Liver (tissue), 9 donors: ENCODE results near the gene SPINK9. TPM values are rescaled to one million over a fixed set of nuclear protein-coding genes. Genes with fewer than 3 reads are reported as not detected.

Experiments
- DNase-seq: peaks from one replicate; pipeline ENCODE4 v3.0.0-alpha.2; 2017; ENCODE audit warnings: low spot score
- H3K27ac ChIP-seq, 2 donors: one replicate each; pipeline ENCODE4 v1.7.0; 2013; ENCODE audit warnings: inconsistent platforms in 2 of 2, low read length in 2 of 2, control low read depth in 1 of 2, low read depth in 1 of 2, mild to moderate bottlenecking in 1 of 2
- H3K27me3 ChIP-seq, 4 donors: one replicate each; pipeline versions ENCODE4 v1.6.1 to v1.7.0; 2013; ENCODE audit warnings: low read length in 3 of 4, inconsistent platforms in 1 of 4, mild to moderate bottlenecking in 1 of 4, moderate library complexity in 1 of 4; ENCODE audit not compliant: control insufficient read depth in 4 of 4, insufficient read depth in 4 of 4
- H3K36me3 ChIP-seq, 4 donors: one replicate each; pipeline versions ENCODE4 v1.6.1 to v1.7.0; 2013; ENCODE audit warnings: low read length in 3 of 4, mild to moderate bottlenecking in 3 of 4, low read depth in 1 of 4, moderate library complexity in 1 of 4; ENCODE audit not compliant: control insufficient read depth in 4 of 4, insufficient read depth in 3 of 4
- H3K4me1 ChIP-seq, 4 donors: one replicate each; pipeline versions ENCODE4 v1.6.1 to v1.7.0; 2013; ENCODE audit warnings: low read length in 3 of 4, mild to moderate bottlenecking in 3 of 4, moderate library complexity in 1 of 4; ENCODE audit not compliant: control insufficient read depth in 4 of 4, insufficient read depth in 4 of 4
- H3K4me3 ChIP-seq, 3 donors: one replicate each; pipeline versions ENCODE4 v1.6.1 to v1.7.0; 2013; ENCODE audit warnings: low read length in 3 of 3, control low read depth in 1 of 3, low read depth in 1 of 3, mild to moderate bottlenecking in 1 of 3
- H3K9ac ChIP-seq, 2 donors: one replicate each; pipeline ENCODE4 v1.7.0; 2013; ENCODE audit warnings: low read length in 2 of 2, mild to moderate bottlenecking in 2 of 2, moderate library complexity in 2 of 2, control low read depth in 1 of 2, low read depth in 1 of 2
- H3K9me3 ChIP-seq, 4 donors: one replicate each; pipeline versions ENCODE4 v1.6.1 to v1.7.0; 2013; ENCODE audit warnings: low read length in 3 of 4; ENCODE audit not compliant: control insufficient read depth in 4 of 4
- ATF3 ChIP-seq: IDR thresholded peaks from 2 replicates; pipeline ENCODE4 v1.6.1; 2016; ENCODE audit warnings: antibody characterized with exemption
- CTCF ChIP-seq: fragments of 150-350 bp; IDR thresholded peaks from 2 replicates; pipeline ENCODE4 v1.5.1; 2017; ENCODE audit warnings: improper control_type of control experiment, low read depth, low read length; ENCODE audit not compliant: missing input control
- EGR1 ChIP-seq, 2 donors: IDR thresholded peaks; 2 replicates each; pipeline ENCODE4 v1.6.1; 2016 to 2018; ENCODE audit warnings: antibody characterized with exemption in 2 of 2, low read depth in 2 of 2
- FOXA1 ChIP-seq: IDR thresholded peaks from 2 replicates; pipeline ENCODE4 v1.6.1; 2016; ENCODE audit warnings: antibody characterized with exemption
- FOXA2 ChIP-seq: IDR thresholded peaks from 2 replicates; pipeline ENCODE4 v1.6.1; 2016; ENCODE audit warnings: antibody characterized with exemption
- GABPA ChIP-seq, 2 donors: IDR thresholded peaks in 1 of 2; conservative IDR thresholded peaks in 1 of 2; 2 replicates each; pipeline ENCODE4 v1.6.1; 2016; ENCODE audit warnings: antibody characterized with exemption in 2 of 2, mild to moderate bottlenecking in 1 of 2, moderate library complexity in 1 of 2
- HNF4A ChIP-seq, 2 donors: conservative IDR thresholded peaks; 2 replicates each; pipeline ENCODE4 v1.6.1; 2016; ENCODE audit warnings: antibody characterized with exemption in 2 of 2, mild to moderate bottlenecking in 2 of 2
- HNF4G ChIP-seq: IDR thresholded peaks from 2 replicates; pipeline ENCODE4 v1.6.1; 2016; ENCODE audit warnings: antibody characterized with exemption
- JUND ChIP-seq, 2 donors: IDR thresholded peaks; 2 replicates each; pipeline ENCODE4 v1.6.1; 2016; ENCODE audit warnings: antibody characterized with exemption in 2 of 2
- MAX ChIP-seq: IDR thresholded peaks from 2 replicates; pipeline ENCODE4 v1.6.1; 2016; ENCODE audit warnings: antibody characterized with exemption
- NR2F2 ChIP-seq: IDR thresholded peaks from 2 replicates; pipeline ENCODE4 v1.6.1; 2016; ENCODE audit warnings: antibody characterized with exemption
- RAD21 ChIP-seq, 2 donors: IDR thresholded peaks; 2 replicates each; pipeline ENCODE4 v1.6.1; 2016; ENCODE audit warnings: antibody characterized with exemption in 2 of 2, mild to moderate bottlenecking in 2 of 2
- REST ChIP-seq: IDR thresholded peaks from 2 replicates; pipeline ENCODE4 v1.6.1; 2016; ENCODE audit warnings: antibody characterized with exemption, mild to moderate bottlenecking
- RXRA ChIP-seq, 2 donors: IDR thresholded peaks; 2 replicates each; pipeline ENCODE4 v1.6.1; 2017 to 2018; ENCODE audit warnings: antibody characterized with exemption in 2 of 2, mild to moderate bottlenecking in 1 of 2
- YY1 ChIP-seq: IDR thresholded peaks from 2 replicates; pipeline ENCODE4 v1.6.1; 2016; ENCODE audit warnings: antibody characterized with exemption, mild to moderate bottlenecking
- ZBTB33 ChIP-seq: IDR thresholded peaks from 2 replicates; pipeline ENCODE4 v1.6.1; 2016; ENCODE audit warnings: antibody characterized with exemption
- WGBS: extraction: QIAGEN DNeasy Blood & Tissue Kit; methylation state at CpG from one replicate; pipeline ENCODE4 v1.1.7; 2013; 5-methylcytosine and 5-hydroxymethylcytosine counted together
- polyA plus RNA-seq, 2 donors: library from polyadenylated mRNA; stranded (reverse) in 1 of 2; unstranded in 1 of 2; fragments of 200-250 nt in 1 of 2; fragments of >200 nt in 1 of 2; fragmentation: Nextera tagmentation in 1 of 2; extraction: Ambion mirVana in 1 of 2; gene quantifications; one replicate each; pipeline versions ENCODE4 v1.2.1 to v1.2.3, GENCODE V29; 2013 to 2015
- total RNA-seq, 2 donors: library from RNA; depleted of rRNA; stranded (reverse); fragments of >200 nt; gene quantifications; one replicate each; pipeline ENCODE4 v1.2.3, GENCODE V29; 2014
- donor health status: healthy.
- donor health status: healthy.
- donor health status: healthy.
- donor health status: healthy.
- donor health status: healthy.

SPINK9 gene
- total and polyA plus RNA-seq, 4 donors: not detected

GRCh38 chr5:148378670-148379069 lies 43.3 kb downstream of the SPINK9 start:
- H3K4me3 ChIP-seq: no peak overlapping the region
- H3K27me3 ChIP-seq: no peaks in the 10 kb centered on the region
- H3K36me3 ChIP-seq: peaks cover 0 to 5% (median 0%) of the 10 kb centered on the region in 4 donors
- 89% methylated on average over 3 of the region's 3 CpGs for WGBS
- H3K9ac ChIP-seq: no peak overlapping the region
- H3K4me1 ChIP-seq: peaks cover 0 to 6% (median 2%) of the 10 kb centered on the region in 4 donors
- H3K27ac ChIP-seq: no peak overlapping the region
- no peak for DNase-seq
- TF ChIP-seq CTCF: no peak
- no peak for TF ChIP-seq FOXA2
- TF ChIP-seq ZBTB33: no peak
- no peak for TF ChIP-seq REST
- no peak for TF ChIP-seq JUND (IDR thresholded peaks at IDR 0.05)
- no peak for TF ChIP-seq ATF3
- no peak for TF ChIP-seq GABPA (IDR thresholded peaks at IDR 0.05 in 1 of 2, conservative IDR thresholded peaks at IDR 0.05 in 1 of 2)
- no peak for TF ChIP-seq MAX
- TF ChIP-seq NR2F2: no peak
- TF ChIP-seq HNF4A (conservative IDR thresholded peaks at IDR 0.05): no peak
- no peak for TF ChIP-seq EGR1 (IDR thresholded peaks at IDR 0.05; ENCODE audit: low read depth in 2 of 2)
- no peak for TF ChIP-seq RAD21 (IDR thresholded peaks at IDR 0.05)
- no peak for TF ChIP-seq RXRA (IDR thresholded peaks at IDR 0.05)
- TF ChIP-seq FOXA1: no peak
- H3K9me3 ChIP-seq: no peaks in the 10 kb centered on the region

- TF ChIP-seq YY1 (no peak), FOXA2 (no peak), GABPA (IDR thresholded peaks at IDR 0.05 in 1 of 2, conservative IDR thresholded peaks at IDR 0.05 in 1 of 2) (no peak), ATF3 (no peak), RXRA (IDR thresholded peaks at IDR 0.05) (no peak), JUND (IDR thresholded peaks at IDR 0.05) (no peak), FOXA1 (no peak), HNF4G (no peak), NR2F2 (no peak), MAX (no peak)
- peaks cover 0 to 5% (median 0%) of the 10 kb centered on the region in 4 donors for H3K36me3 ChIP-seq
- no peak for DNase-seq
- no peaks in the 10 kb centered on the region for H3K27me3 ChIP-seq
- peaks cover 0 to 7% (median 3%) of the 10 kb centered on the region in 4 donors for H3K4me1 ChIP-seq
- no peak overlapping the region for H3K4me3 ChIP-seq
- no peak overlapping the region for H3K27ac ChIP-seq
- H3K9ac ChIP-seq: no peak overlapping the region
- H3K9me3 ChIP-seq: no peaks in the 10 kb centered on the region
Measured at GRCh38 chr5:148379340-148379739, 44.0 kb downstream of the SPINK9 start.
